HepG2 (cell line): Measurements from ENCODE around the gene SGF29. TPM values are rescaled to one million over a fixed set of nuclear protein-coding genes. Genes with fewer than 3 reads are reported as not detected.

Experiments used
- BCL6 ChIP-seq: IDR thresholded peaks from 2 replicates; pipeline ENCODE4 v1.6.1; 2016; ENCODE audit warnings: missing genetic modification reagents, missing compliant biosample characterization
- FOXK2 ChIP-seq: fragments of 450-650 bp; IDR thresholded peaks from 2 replicates; pipeline ENCODE4 v1.6.1; 2016
- ISL2 ChIP-seq: sonication (generic); formaldehyde crosslinking; IDR thresholded peaks from 2 replicates; pipeline ENCODE4 v1.5.0; 2020; ENCODE audit warnings: missing genetic modification reagents
- MED1 ChIP-seq: sonication (generic); formaldehyde crosslinking; IDR thresholded peaks from 2 replicates; pipeline ENCODE4 v1.4.0; 2020; ENCODE audit warnings: missing genetic modification reagents
- PBX2 ChIP-seq: IDR thresholded peaks from 2 replicates; pipeline ENCODE4 v1.6.1; 2016; ENCODE audit warnings: control low read depth
- POLR2G ChIP-seq: fragments of 200-400 bp; formaldehyde crosslinking; IDR thresholded peaks from 2 replicates; pipeline ENCODE4 v1.6.1; 2018; ENCODE audit warnings: mild to moderate bottlenecking, low read depth, low read length, moderate library complexity
- SKI ChIP-seq: fragments of 450-650 bp; IDR thresholded peaks from one replicate; pipeline ENCODE4 v1.6.1; 2018; ENCODE audit warnings: mild to moderate bottlenecking; ENCODE audit not compliant: partially characterized antibody
- TMF1 ChIP-seq: sonication (generic); formaldehyde crosslinking; IDR thresholded peaks from 2 replicates; pipeline ENCODE4 v1.8.1; 2022; ENCODE audit warnings: low read depth, missing genetic modification reagents
- UBTF ChIP-seq: sonication (generic); formaldehyde crosslinking; IDR thresholded peaks from 2 replicates; pipeline ENCODE4 v1.4.0; 2020; ENCODE audit warnings: mild to moderate bottlenecking, missing genetic modification reagents
- YEATS4 ChIP-seq: sonication (generic); formaldehyde crosslinking; IDR thresholded peaks from 2 replicates; pipeline ENCODE4 v1.4.0; 2020; ENCODE audit warnings: missing genetic modification reagents, borderline replicate concordance
- ZMYM2 ChIP-seq: sonication (generic); formaldehyde crosslinking; IDR thresholded peaks from 2 replicates; pipeline ENCODE4 v1.8.0; 2022; ENCODE audit warnings: mild to moderate bottlenecking, missing genetic modification reagents
- ZNF430 ChIP-seq: sonication (generic); formaldehyde crosslinking; IDR thresholded peaks from 2 replicates; pipeline ENCODE4 v1.9.0; 2021; ENCODE audit warnings: mild to moderate bottlenecking, missing genetic modification reagents
- ZNF788 ChIP-seq: sonication (generic); formaldehyde crosslinking; IDR thresholded peaks from 2 replicates; pipeline ENCODE4 v1.5.0; 2020; ENCODE audit warnings: mild to moderate bottlenecking, missing genetic modification reagents, borderline replicate concordance
- ZNF879 ChIP-seq: sonication (generic); formaldehyde crosslinking; IDR thresholded peaks from 2 replicates; pipeline ENCODE4 v1.8.1; 2023; ENCODE audit warnings: missing genetic modification reagents
- polyA plus RNA-seq, 8 experiments: library from polyadenylated mRNA; depleted of rRNA in 3 of 8; stranded (reverse) in 7 of 8; unstranded in 1 of 8; fragments of >200 nt; fragmentation: Illumina TruSeq in 4 of 8; extraction: Trizol in 4 of 8; gene quantifications; 2 replicates each; pipeline versions ENCODE4 v1.2.1 to v1.2.3, GENCODE V29; 2011 to 2016; ENCODE audit warnings: low read depth in 4 of 8, missing spikeins in 1 of 8, mixed read lengths in 1 of 8; ENCODE audit not compliant: insufficient read depth in 1 of 8
- total RNA-seq, 5 experiments: library from RNA; depleted of rRNA; stranded (reverse); fragments of >200 nt; fragmentation: Illumina TruSeq; extraction: Trizol; gene quantifications; 2 replicates each; pipeline ENCODE4 v1.2.3, GENCODE V29; 2016; ENCODE audit warnings: low read depth in 1 of 5
- TF ChIP-seq, protein P1 (sequence below): sonication (generic); formaldehyde crosslinking; IDR thresholded peaks from 2 replicates; pipeline ENCODE4 v1.5.1; 2020; ENCODE audit warnings: mild to moderate bottlenecking, missing genetic modification reagents
- TF ChIP-seq, protein P2 (sequence below): sonication (generic); formaldehyde crosslinking; conservative IDR thresholded peaks from 2 replicates; pipeline ENCODE4 v1.8.0; 2022; ENCODE audit warnings: mild to moderate bottlenecking, moderate library complexity, missing genetic modification reagents
- TF ChIP-seq, protein P3 (sequence below): sonication (generic); formaldehyde crosslinking; IDR thresholded peaks from 2 replicates; pipeline ENCODE4 v1.5.1; 2020; ENCODE audit warnings: missing genetic modification reagents, mild to moderate bottlenecking, borderline replicate concordance
- TF ChIP-seq, protein P4 (sequence below): sonication (generic); formaldehyde crosslinking; IDR thresholded peaks from 2 replicates; pipeline ENCODE4 v1.5.0; 2020; ENCODE audit warnings: mild to moderate bottlenecking, missing genetic modification reagents

The SGF29 gene
- total and polyA plus RNA-seq, 2 of the 13 experiments (the other 11 are each of a cell fraction or from before 2014, with no cell fraction given), result 5.0 to 29.4 TPM

DNA sequence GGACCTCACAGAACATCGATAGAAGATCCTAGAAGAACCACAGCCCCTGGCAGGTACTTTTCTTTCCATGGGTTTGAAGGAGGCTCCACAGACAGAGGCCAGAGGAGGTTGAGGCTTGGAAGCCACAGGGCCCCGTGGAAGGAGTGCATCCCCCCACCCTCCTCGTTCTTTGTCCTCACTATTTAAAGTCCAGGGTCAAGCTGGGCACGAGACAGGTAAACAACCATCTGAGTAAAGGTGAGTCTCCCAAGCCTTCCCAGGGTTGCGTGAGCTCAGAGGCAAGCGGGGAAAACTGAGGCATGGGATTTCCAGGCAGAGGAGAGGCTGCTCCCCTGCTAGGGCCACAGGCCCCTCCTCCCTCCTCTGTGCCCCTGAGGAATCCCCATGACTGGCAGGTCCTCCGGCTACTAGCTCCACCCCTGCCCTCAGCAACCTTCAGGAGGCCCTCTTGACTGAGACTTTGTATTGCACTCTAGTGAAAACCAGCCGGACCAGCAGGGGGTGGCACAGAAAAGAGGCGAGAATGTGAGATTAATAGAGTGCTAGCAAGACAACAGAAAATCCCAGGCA lies 44.1 kb downstream of the SGF29 start (continued):
- TF ChIP-seq, protein P1, sequence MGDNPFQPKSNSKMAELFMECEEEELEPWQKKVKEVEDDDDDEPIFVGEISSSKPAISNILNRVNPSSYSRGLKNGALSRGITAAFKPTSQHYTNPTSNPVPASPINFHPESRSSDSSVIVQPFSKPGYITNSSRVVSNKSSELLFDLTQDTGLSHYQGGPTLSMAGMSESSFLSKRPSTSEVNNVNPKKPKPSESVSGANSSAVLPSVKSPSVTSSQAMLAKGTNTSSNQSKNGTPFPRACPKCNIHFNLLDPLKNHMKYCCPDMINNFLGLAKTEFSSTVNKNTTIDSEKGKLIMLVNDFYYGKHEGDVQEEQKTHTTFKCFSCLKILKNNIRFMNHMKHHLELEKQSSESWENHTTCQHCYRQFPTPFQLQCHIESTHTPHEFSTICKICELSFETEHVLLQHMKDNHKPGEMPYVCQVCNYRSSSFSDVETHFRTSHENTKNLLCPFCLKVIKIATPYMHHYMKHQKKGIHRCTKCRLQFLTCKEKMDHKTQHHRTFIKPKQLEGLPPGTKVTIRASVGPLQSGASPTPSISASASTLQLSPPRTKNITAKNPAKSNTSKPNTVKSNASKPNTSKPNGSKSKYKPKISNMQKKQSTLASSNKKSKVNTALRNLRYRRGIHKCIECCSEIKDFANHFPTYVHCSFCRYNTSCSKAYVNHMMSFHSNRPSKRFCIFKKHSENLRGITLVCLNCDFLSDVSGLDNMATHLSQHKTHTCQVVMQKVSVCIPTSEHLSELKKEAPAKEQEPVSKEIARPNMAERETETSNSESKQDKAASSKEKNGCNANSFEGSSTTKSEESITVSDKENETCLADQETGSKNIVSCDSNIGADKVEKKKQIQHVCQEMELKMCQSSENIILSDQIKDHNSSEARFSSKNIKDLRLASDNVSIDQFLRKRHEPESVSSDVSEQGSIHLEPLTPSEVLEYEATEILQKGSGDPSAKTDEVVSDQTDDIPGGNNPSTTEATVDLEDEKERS (CRISPR knock-in tag), result 0 out of 2 replicates have a peak, but pooled peaks have one; percentile 47
- TF ChIP-seq MED1 (CRISPR knock-in tag) (peak; percentile 53; the same call in 1 of the 2 replicates), TMF1 (CRISPR knock-in tag) (0 out of 2 replicates have a peak, but pooled peaks have one; percentile 44), ZMYM2 (CRISPR knock-in tag) (peak; percentile 64; the same call in 1 of the 2 replicates), YEATS4 (CRISPR knock-in tag) (peak; percentile 33; the same call in 1 of the 2 replicates), ZNF879 (CRISPR knock-in tag) (no peak), POLR2G (0 out of 2 replicates have a peak, but pooled peaks have one; percentile 35), PBX2 (CRISPR knock-in tag) (peak; percentile 85), FOXK2 (no peak), UBTF (CRISPR knock-in tag) (peak; percentile 40; the same call in 1 of the 2 replicates), SKI (peak; percentile 29), ZNF788 (peak; percentile 83; the same call in 1 of the 2 replicates), BCL6 (CRISPR knock-in tag) (peak; percentile 61), ISL2 (CRISPR knock-in tag) (peak; percentile 25; the same call in 1 of the 2 replicates), ZNF430 (peak; percentile 79; the same call in 1 of the 2 replicates)
- TF ChIP-seq, protein P2, sequence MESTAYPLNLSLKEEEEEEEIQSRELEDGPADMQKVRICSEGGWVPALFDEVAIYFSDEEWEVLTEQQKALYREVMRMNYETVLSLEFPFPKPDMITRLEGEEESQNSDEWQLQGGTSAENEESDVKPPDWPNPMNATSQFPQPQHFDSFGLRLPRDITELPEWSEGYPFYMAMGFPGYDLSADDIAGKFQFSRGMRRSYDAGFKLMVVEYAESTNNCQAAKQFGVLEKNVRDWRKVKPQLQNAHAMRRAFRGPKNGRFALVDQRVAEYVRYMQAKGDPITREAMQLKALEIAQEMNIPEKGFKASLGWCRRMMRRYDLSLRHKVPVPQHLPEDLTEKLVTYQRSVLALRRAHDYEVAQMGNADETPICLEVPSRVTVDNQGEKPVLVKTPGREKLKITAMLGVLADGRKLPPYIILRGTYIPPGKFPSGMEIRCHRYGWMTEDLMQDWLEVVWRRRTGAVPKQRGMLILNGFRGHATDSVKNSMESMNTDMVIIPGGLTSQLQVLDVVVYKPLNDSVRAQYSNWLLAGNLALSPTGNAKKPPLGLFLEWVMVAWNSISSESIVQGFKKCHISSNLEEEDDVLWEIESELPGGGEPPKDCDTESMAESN (CRISPR knock-in tag), result 0 out of 2 replicates have a peak, but pooled peaks have one; percentile 47
- TF ChIP-seq, protein P3, sequence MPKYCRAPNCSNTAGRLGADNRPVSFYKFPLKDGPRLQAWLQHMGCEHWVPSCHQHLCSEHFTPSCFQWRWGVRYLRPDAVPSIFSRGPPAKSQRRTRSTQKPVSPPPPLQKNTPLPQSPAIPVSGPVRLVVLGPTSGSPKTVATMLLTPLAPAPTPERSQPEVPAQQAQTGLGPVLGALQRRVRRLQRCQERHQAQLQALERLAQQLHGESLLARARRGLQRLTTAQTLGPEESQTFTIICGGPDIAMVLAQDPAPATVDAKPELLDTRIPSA (CRISPR knock-in tag), result no peak
- TF ChIP-seq, protein P4, sequence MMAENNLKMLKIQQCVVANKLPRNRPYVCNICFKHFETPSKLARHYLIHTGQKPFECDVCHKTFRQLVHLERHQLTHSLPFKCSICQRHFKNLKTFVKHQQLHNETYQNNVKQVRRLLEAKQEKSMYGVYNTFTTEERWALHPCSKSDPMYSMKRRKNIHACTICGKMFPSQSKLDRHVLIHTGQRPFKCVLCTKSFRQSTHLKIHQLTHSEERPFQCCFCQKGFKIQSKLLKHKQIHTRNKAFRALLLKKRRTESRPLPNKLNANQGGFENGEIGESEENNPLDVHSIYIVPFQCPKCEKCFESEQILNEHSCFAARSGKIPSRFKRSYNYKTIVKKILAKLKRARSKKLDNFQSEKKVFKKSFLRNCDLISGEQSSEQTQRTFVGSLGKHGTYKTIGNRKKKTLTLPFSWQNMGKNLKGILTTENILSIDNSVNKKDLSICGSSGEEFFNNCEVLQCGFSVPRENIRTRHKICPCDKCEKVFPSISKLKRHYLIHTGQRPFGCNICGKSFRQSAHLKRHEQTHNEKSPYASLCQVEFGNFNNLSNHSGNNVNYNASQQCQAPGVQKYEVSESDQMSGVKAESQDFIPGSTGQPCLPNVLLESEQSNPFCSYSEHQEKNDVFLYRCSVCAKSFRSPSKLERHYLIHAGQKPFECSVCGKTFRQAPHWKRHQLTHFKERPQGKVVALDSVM (CRISPR knock-in tag), result peak; percentile 89
